DOHH2 (cell line): ENCODE results near the gene GLT1D1.

Experiments
- H3F3A ChIP-seq: fragments of 200-600 bp; sonication (generic), shearing (Covaris generic); 2 replicates; pipeline ENCODE4 v1.6.0; 2016; ENCODE audit warnings: antibody characterized with exemption, mild to moderate bottlenecking; ENCODE audit not compliant: control insufficient read depth, insufficient read depth
- H3K27ac ChIP-seq: fragments of 200-600 bp; sonication (generic); 2 replicates; pipeline ENCODE4 v1.5.1; 2014; ENCODE audit warnings: low read depth, mild to moderate bottlenecking, low read length, moderate library complexity
- H3K27me3 ChIP-seq: fragments of 200-600 bp; sonication (generic); 2 replicates; pipeline ENCODE4 v1.6.1; 2014; ENCODE audit warnings: mild to moderate bottlenecking, low read length, mixed read lengths; ENCODE audit not compliant: control insufficient read depth
- H3K36me3 ChIP-seq: fragments of 200-600 bp; sonication (generic); 2 replicates; pipeline ENCODE4 v1.6.1; 2014; ENCODE audit warnings: mild to moderate bottlenecking, low read length, moderate library complexity, mixed read lengths; ENCODE audit not compliant: control insufficient read depth
- H3K4me1 ChIP-seq: fragments of 200-600 bp; sonication (generic); 2 replicates; pipeline ENCODE4 v1.6.1; 2014; ENCODE audit warnings: mild to moderate bottlenecking, low read length, mixed read lengths; ENCODE audit not compliant: control insufficient read depth
- H3K4me2 ChIP-seq: fragments of 200-600 bp; sonication (generic); 2 replicates; pipeline ENCODE4 v1.6.0; 2014; ENCODE audit warnings: mild to moderate bottlenecking, low read length, moderate library complexity
- H3K4me3 ChIP-seq: fragments of 200-600 bp; sonication (generic); 2 replicates; pipeline ENCODE4 v1.5.1; 2014; ENCODE audit warnings: mild to moderate bottlenecking, low read length, mixed read lengths
- H3K79me2 ChIP-seq: fragments of 200-600 bp; sonication (generic); 2 replicates; pipeline ENCODE4 v1.6.1; 2014; ENCODE audit warnings: mild to moderate bottlenecking, low read length, mixed read lengths; ENCODE audit not compliant: control insufficient read depth
- H3K9me2 ChIP-seq: fragments of 200-600 bp; sonication (generic); replicated peaks from 2 replicates; pipeline ENCODE4 v1.6.1; 2014; ENCODE audit warnings: mild to moderate bottlenecking, low read length, mixed read lengths; ENCODE audit not compliant: control insufficient read depth
- H3K9me3 ChIP-seq: fragments of 200-600 bp; sonication (generic); 2 replicates; pipeline ENCODE4 v1.6.1; 2014; ENCODE audit warnings: antibody characterized with exemption, low read length, mixed read lengths; ENCODE audit not compliant: control insufficient read depth, insufficient read depth
- H4K20me1 ChIP-seq: fragments of 200-600 bp; sonication (generic); 2 replicates; pipeline ENCODE4 v1.6.0; 2014; ENCODE audit warnings: low read depth, mild to moderate bottlenecking, antibody characterized with exemption, low read length, moderate library complexity; ENCODE audit not compliant: control insufficient read depth, insufficient read depth
- EZH2phosphoT487 ChIP-seq: fragments of 200-600 bp; sonication (generic); IDR thresholded peaks from 2 replicates; pipeline ENCODE4 v1.6.1; 2017; ENCODE audit warnings: borderline replicate concordance, mild to moderate bottlenecking, antibody characterized with exemption, low read length, moderate library complexity, mixed read lengths
- TF ChIP-seq, protein P1 (sequence below): fragments of 200-600 bp; sonication (generic); IDR thresholded peaks from one replicate; pipeline ENCODE4 v1.5.1; 2014; ENCODE audit warnings: antibody characterized with exemption, mild to moderate bottlenecking, low read depth, low read length; ENCODE audit not compliant: poor library complexity, severe bottlenecking

Gene GLT1D1

DNA sequence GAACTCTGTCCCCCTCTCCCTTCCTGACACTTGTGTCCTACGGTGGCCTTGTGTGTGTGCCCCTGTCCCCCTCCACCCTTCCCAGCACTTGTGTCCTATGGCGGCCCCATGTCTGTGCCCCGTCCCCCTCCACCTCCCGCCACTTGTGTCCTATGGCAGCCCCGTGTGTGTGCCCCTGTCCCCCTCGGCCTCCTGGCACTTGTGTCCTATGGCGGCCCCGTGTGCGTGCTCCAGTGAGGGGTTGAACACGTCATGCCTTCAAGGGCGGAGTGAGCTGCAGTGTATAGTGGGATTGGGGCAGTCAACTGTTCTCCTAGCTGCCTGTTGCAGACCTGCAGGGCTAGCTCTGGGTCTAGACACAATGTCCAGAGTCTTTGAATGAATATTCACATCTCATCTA is 108.7 kb downstream of the GLT1D1 start:
- H3K79me2 ChIP-seq: no peaks in the 10 kb centered on the region
- H3K4me2 ChIP-seq: no peak overlapping the region
- no peak overlapping the region for H3K27ac ChIP-seq
- H3K27me3 ChIP-seq: no peaks in the 10 kb centered on the region
- H4K20me1 ChIP-seq: no peaks in the 10 kb centered on the region
- H3K9me3 ChIP-seq: no peaks in the 10 kb centered on the region
- no peak for TF ChIP-seq EZH2phosphoT487
- TF ChIP-seq, protein P1, sequence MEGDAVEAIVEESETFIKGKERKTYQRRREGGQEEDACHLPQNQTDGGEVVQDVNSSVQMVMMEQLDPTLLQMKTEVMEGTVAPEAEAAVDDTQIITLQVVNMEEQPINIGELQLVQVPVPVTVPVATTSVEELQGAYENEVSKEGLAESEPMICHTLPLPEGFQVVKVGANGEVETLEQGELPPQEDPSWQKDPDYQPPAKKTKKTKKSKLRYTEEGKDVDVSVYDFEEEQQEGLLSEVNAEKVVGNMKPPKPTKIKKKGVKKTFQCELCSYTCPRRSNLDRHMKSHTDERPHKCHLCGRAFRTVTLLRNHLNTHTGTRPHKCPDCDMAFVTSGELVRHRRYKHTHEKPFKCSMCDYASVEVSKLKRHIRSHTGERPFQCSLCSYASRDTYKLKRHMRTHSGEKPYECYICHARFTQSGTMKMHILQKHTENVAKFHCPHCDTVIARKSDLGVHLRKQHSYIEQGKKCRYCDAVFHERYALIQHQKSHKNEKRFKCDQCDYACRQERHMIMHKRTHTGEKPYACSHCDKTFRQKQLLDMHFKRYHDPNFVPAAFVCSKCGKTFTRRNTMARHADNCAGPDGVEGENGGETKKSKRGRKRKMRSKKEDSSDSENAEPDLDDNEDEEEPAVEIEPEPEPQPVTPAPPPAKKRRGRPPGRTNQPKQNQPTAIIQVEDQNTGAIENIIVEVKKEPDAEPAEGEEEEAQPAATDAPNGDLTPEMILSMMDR: no peak
- H3K36me3 ChIP-seq: no peaks in the 10 kb centered on the region
- H3F3A ChIP-seq: no peaks in the 10 kb centered on the region
- H3K4me1 ChIP-seq: peaks cover 14% of the 10 kb centered on the region
- no peak overlapping the region for H3K4me3 ChIP-seq
- no peaks in the 10 kb centered on the region for H3K9me2 ChIP-seq

- peaks cover 57% of the 10 kb centered on the region for H3K4me1 ChIP-seq
These were observed 113.0 kb downstream of the GLT1D1 start for GRCh38 chr12:128966203-128966810.

GRCh38 chr12:128968668-128969067 is 115.4 kb downstream of the GLT1D1 start:
- Histone ChIP-seq H3K36me3 (no peaks in the 10 kb centered on the region), H3K4me2 (peak overlapping the region; percentile 71), H3K27me3 (no peaks in the 10 kb centered on the region), H3K79me2 (no peaks in the 10 kb centered on the region), H4K20me1 (no peaks in the 10 kb centered on the region), H3K4me1 (peaks cover 71% of the 10 kb centered on the region), H3F3A (peaks cover 19% of the 10 kb centered on the region), H3K27ac (peak overlapping the region; percentile 62), H3K4me3 (peak overlapping the region; percentile 55; the same call in 1 of the 2 replicates), H3K9me2 (no peaks in the 10 kb centered on the region), H3K9me3 (no peaks in the 10 kb centered on the region)
- TF ChIP-seq EZH2phosphoT487: no peak
- TF ChIP-seq, protein P1: no peak

More at GRCh38 chr12:128966203-128966810, 113.0 kb downstream of the GLT1D1 start:
- Histone ChIP-seq H3K9me2 (no peaks in the 10 kb centered on the region), H3K27ac (no peak overlapping the region), H3K79me2 (no peaks in the 10 kb centered on the region), H3K4me2 (peak overlapping the region; percentile 47), H3K4me3 (no peak overlapping the region), H3K27me3 (no peaks in the 10 kb centered on the region), H3K9me3 (no peaks in the 10 kb centered on the region), H3K36me3 (no peaks in the 10 kb centered on the region), H3F3A (peaks cover 7% of the 10 kb centered on the region), H4K20me1 (no peaks in the 10 kb centered on the region)
- no peak for TF ChIP-seq EZH2phosphoT487
- TF ChIP-seq, protein P1: no peak
